ENCODE data around the gene ARHGAP25.

GRCh38 chr2:68720665-68721064 lies 13.9 kb upstream of the ARHGAP25 start:
- TF ChIP-seq GATA3 (IDR thresholded peaks at IDR 0.05; ENCODE audit: low read depth, low read length) (no peak), GATA2 (IDR thresholded peaks at IDR 0.05; ENCODE audit: low read depth, low read length) (no peak)

Measured in SH-SY5Y (cell line).